NCI-H187 treated with DMSO at 0.1 percent for 48 hours (cell line): ENCODE results near the gene ATF4.
"Not testable (repeated sequence)": the region's sequence is repeated elsewhere in the genome, so short reads cannot be mapped to it uniquely, and the experiment has no call there.

ENCODE experiments used
- DNase-seq: peaks from one replicate; lab custom pipeline; 2025; lab: John Stamatoyannopoulos, UW

Gene ATF4

GRCh38 chr22:39511226-39511625 is 9.1 kb upstream of the ATF4 start:
- DNase-seq = no peak

DNA sequence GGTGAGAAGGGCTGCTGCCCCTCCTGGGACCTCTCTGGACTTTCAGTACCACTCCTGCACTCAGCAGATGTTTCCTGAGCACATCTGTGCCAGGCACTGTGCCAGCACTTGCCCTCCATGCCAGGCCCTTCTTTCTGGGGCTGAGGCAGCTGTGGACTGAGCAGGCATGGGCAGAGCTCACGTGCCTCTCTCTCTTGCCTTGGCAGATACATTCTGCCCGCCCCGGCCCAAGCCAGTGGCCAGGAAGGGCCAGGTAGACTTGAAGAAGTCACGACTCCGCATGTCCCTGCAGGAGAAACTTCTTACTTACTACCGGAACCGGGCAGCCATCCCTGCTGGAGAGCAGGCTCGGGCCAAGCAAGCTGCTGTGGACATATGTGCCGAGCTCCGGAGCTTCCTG is 8.3 kb upstream of the ATF4 start:
- DNase-seq = no peak

GRCh38 chr22:39513791-39514190 is 6.6 kb upstream of the ATF4 start:
- DNase-seq = no peak

- DNase-seq = no peak
Measured at GRCh38 chr22:39514373-39514973, 5.9 kb upstream of the ATF4 start.

GRCh38 chr22:39515266-39516050 is 4.9 kb upstream of the ATF4 start:
- DNase-seq = no peak

DNA sequence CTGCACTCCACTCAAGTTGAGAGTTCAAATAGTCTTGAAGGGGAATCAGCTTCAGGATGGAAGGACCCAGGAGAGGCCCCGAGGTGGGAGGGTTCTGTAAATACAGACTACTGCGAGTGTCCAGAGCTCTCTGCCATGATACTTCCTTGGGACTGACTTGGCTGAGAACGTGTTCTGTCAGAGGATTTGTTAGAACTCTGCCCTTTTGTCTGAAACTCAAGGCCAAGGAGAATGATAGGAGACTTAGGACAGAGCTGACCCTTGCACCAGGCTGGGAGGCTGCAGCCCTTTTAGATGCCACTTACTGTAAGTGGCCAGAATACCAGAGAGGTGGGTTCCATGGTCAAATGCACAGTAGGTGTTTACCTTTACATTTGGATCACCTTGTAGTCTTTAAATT is 2.9 kb upstream of the ATF4 start:
- DNase-seq = no peak

DNA sequence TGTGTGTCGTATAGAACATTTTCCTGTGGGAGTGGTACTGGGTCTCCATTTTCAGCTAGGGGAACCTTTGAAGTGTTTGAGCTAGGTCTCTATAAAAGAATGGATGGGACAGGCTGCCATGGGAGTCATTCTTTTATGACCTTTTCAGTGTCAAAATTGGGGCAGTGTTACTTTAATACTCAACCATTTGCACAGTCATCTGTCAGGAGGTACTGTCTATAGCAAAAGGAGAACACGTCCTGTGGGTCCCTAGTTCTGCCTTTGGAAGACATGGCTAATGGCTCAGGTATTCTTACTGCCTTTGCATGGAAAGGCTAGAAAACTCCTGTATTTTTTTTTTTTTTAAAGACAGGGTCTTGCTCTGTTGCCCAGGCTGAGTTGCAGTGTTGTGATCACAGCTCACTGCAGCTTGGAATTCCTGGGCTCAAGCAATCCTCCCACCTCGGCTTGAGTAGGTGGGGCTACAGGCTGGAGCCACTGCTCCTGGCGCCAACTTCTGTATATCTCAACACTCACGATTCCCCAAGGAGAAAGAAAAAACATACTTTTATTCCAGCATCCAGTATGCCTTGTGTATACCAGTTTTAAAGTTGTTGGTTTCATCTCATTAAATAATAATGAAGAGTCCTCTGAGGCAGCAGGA is 2.1 kb upstream of the ATF4 start:
- no peak for DNase-seq

GRCh38 chr22:39518996-39519680 is 1.2 kb upstream of the ATF4 start:
- no peak for DNase-seq

DNA sequence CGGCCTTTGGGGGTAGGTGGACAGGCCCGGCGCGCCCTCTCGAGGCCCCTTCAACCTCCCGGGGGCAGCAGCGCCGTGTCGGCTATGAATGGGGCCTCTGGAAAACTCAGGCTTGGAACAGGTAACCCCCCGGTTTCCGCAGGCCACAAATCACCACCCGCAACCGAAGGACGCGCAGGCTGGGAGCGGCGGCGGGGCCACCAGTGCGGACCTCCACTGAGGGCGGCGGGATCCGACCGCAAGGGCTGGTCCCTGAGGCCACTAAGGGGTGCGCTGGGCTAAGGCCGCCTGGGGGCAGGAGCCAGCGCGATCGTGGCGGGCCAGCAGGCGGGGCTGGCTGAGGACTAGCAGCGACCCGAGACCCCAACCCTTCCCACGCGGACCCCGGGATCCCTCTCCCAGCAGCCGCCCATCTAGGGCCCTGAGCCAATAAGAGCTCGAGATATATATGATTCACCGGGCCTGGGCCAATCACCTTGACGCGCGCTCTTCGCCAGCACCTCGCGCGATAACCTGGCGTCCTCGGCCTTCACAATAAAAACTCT is 609 bp upstream of the ATF4 start:
- peak; percentile 73 for DNase-seq

DNA sequence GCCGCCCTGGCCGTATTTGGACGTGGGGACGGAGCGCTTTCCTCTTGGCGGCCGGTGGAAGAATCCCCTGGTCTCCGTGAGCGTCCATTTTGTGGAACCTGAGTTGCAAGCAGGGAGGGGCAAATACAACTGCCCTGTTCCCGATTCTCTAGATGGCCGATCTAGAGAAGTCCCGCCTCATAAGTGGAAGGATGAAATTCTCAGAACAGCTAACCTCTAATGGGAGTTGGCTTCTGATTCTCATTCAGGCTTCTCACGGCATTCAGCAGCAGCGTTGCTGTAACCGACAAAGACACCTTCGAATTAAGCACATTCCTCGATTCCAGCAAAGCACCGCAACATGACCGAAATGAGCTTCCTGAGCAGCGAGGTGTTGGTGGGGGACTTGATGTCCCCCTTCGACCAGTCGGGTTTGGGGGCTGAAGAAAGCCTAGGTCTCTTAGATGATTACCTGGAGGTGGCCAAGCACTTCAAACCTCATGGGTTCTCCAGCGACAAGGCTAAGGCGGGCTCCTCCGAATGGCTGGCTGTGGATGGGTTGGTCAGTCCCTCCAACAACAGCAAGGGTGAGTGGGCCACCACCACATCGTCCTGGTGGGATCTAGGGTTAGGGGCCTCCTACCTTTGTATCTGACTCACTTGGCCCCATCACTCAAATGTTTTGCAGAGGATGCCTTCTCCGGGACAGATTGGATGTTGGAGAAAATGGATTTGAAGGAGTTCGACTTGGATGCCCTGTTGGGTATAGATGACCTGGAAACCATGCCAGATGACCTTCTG is 934 bp downstream of the ATF4 start:
- not testable (repeated sequence) for DNase-seq

DNA sequence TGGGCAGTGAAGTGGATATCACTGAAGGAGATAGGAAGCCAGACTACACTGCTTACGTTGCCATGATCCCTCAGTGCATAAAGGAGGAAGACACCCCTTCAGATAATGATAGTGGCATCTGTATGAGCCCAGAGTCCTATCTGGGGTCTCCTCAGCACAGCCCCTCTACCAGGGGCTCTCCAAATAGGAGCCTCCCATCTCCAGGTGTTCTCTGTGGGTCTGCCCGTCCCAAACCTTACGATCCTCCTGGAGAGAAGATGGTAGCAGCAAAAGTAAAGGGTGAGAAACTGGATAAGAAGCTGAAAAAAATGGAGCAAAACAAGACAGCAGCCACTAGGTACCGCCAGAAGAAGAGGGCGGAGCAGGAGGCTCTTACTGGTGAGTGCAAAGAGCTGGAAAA is 1.7 kb downstream of the ATF4 start:
- DNase-seq = not testable (repeated sequence)

- no peak for DNase-seq
Measured at GRCh38 chr22:39522567-39523300, 2.4 kb downstream of the ATF4 start.

- no peak for DNase-seq
Measured at GRCh38 chr22:39524089-39524752, 3.9 kb downstream of the ATF4 start.

DNA sequence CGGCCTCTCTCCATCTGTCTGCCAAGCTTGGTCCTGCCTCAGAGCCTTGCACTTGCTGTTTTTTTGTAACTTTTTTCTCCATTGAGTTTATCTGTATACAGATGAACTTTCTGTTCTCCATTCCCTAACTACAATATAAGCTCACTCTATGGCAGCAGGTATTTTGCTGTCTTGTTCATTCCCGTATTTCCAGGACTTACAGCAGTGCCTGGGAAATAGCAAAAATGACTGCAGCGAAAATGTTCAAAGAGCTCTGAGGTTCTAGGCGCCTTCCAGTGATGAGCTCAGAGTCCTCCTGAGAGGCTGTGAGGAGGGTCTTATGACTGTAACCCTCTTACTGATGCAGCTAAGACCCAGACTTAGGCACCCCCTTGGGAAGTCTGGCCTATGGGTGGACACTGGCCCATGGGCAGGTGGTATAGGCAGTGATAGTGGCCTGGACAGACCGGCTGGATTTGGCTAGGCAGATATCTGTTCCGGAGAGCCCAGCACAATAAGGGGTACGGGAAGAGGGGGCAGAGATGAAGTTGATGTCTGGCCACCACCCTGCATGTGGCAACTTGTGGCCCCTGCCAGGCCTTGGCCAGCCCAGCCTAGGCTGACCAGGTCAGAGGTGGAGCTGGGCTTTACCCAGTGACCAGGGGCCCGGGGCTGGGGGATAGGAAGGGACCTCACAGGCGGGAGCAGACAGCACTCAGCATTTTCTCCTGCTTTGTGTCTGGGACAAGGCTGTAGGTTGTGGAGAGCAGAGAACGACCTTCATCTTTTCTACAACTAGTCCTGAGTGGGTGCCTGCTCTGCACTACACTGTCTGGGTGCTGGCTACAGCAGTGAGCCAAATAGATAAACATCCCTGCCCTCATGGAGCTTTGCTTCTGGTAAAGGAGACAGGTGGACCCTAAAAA is 4.6 kb downstream of the ATF4 start:
- no peak for DNase-seq

DNA sequence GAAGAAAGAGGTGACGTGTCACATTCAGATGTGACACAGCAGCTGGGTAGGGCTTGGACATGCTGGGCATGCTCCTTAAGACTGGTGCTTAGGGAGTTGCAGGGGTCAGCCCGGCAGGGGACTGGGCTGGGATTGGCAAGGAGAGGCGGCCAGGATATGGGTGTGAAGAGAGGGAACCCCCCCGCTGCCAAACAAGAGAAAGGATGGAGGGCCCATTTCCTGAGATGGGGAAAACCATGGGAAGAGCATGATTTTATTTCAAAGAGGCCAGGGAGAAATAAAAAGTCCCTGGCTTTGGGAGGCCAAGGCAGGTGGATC is 5.3 kb downstream of the ATF4 start:
- DNase-seq = no peak

DNA sequence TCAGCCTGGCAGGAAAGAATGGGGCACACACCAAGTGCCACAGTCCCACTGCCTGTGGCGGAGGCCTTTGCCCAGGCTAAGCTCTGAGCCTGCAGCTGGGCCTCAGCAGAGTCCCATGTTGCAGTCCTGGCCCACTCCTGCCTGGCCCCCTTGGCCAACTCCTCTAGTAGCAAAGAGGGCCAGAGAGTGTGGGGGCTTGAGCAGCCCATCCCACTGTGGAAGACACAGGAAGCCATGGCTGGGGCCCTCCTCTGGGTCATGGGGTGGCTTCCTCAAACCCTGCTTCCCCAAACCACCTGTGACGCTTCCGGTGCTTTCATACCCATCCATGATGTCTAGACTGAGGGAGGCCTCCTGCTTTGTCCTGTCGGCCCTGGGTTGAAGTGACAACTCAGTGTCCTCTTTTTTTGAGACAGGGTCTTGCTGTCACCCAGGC is 6.4 kb downstream of the ATF4 start:
- no peak for DNase-seq

DNA sequence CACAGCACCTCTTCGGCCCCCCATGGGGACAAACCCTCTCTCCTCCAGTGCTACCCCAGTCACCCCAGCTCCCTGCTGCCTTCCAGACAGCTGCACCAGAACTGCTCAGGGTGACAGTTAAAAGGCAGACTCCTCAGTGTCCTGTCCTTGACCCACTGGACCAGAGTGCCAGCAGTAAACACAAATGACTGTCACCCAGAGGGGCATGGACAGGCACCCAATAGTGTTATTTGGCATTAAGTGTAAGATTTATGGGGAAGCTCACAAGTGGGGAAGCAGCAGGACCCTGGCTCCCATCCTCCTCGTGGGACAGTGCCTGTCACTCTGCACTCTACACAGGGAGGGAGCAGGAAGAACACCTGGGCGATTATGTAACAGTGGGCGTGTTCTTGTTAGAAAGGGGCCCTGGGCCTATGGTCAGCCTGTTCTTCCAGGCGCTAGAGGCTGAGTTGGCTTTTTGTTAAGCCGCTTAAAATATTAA is 7.2 kb downstream of the ATF4 start:
- DNase-seq = no peak

DNA sequence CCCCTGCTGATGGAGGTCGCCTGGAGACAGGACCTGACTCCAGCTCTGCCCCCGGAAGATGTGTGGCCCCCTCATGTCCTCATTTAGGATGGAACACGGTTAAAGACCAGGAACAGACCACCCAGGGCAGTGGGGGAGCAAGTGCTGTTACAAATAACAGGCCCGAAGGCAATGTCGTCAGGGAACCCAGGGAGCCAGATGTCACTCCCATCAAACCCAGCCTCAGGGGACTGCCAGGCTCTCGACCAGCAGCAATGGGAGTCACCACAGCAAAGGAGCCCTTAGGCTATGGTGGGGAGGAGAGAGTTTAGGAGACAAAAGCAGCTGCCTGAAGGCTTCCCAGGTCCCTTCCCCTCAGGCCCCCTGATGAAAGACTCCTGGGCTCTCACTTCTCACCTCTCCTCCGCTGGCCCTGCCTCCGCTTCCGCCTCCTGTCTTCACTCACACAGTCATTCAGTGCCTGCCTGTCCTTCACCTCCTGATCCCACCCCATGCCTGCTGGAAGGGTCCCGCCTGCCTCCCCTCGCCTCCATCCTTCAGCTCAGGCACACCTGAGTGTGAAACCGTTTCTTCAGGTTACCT is 7.8 kb downstream of the ATF4 start:
- no peak for DNase-seq
